GM12801 (cell line): Measurements from ENCODE around the gene PPP6R2.

Experiments used
- CTCF ChIP-seq: IDR thresholded peaks from one replicate; pipeline ENCODE4 v1.5.1; 2011; ENCODE audit warnings: control low read depth; ENCODE audit not compliant: insufficient read length; ENCODE audit errors: extremely low read depth

The PPP6R2 gene

DNA sequence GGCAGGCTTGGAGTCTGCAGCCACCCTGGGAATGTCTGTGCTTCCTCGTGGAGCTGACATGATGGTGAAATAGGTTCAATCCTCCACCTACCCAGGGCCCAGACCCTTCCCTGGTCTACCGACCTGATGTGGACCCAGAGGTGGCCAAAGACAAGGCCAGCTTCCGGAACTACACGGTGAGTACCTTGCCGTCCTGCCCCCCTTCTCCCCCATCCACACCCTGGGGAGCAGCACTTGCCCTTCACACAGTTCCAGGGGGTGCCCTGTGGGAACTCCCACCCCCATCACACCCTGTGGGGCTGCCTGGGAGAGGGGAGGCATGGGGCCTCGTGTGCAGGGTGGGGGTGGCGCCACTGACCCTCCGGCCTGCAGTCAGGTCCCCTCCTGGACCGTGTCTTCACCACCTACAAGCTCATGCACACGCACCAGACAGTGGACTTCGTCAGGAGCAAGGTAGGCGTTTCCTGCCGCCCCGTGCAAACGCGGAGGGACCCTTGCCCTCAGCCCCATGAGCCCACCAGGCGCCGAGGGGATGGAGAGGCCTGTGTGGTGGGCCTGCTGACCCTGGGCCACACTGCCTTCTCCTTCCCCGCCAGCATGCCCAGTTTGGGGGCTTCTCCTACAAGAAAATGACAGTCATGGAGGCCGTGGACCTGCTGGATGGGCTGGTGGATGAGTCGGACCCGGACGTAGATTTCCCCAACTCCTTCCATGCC, 144.3 kb downstream of the PPP6R2 start:
- no peak for TF ChIP-seq CTCF

- TF ChIP-seq CTCF = no peak
These were observed 145.0 kb downstream of the PPP6R2 start for GRCh38 chr22:50488006-50488677.

DNA sequence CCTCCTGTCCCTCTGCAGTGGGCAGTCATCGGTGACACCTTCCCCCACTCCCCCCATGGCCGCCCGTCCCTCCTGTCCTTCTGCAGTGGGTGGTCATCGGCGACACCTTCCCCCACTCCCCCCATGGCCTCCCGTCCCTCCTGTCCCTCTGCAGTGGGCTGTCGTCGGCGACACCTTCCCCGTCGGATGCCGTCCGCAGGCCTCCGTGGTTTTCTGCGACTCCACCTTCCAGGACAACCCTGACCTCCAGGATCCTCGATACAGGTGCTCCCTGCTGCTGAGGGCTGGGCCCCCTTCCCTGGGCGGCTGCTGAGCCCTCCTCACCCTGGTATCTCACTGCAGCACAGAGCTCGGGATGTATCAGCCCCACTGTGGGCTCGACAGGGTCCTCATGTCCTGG, 145.8 kb downstream of the PPP6R2 start:
- no peak for TF ChIP-seq CTCF

DNA sequence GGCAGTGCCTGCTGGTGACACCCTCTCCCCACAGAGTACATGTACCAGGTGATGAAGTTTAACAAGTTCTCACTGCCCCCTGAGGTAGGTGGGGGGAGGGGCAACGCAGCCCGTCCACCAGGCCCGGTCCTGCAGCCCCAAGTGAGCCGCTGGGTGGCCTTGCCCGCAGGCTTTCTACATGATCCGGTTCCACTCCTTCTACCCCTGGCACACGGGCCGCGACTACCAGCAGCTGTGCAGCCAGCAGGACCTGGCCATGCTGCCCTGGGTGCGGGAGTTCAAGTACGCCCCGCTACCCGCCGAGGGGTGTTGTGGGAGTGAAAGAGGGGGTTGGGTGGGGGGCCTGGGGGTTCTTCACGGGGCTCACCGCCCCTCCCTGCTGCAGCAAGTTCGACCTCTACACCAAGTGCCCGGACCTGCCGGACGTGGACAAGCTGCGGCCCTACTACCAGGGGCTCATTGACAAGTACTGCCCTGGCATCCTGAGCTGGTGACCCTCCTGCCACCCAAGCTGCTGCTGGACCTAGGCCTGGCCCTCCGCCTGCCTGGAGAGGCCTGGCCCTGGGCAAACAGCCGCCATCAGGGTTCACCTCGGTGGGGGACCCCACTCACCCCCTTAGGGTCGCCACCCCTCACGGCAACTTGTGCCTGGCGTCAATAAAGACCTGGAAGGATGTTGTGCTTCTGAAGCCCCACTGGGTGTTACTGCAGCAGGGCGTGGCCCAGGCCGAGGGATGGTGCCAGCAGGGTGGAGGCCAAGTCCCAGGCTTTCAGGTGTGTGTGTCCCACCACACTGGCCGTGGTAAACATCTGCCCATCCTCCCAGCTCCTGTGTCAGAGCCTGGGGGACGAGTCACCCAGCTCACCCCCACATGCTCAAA, 146.5 kb downstream of the PPP6R2 start:
- TF ChIP-seq CTCF = no peak

DNA sequence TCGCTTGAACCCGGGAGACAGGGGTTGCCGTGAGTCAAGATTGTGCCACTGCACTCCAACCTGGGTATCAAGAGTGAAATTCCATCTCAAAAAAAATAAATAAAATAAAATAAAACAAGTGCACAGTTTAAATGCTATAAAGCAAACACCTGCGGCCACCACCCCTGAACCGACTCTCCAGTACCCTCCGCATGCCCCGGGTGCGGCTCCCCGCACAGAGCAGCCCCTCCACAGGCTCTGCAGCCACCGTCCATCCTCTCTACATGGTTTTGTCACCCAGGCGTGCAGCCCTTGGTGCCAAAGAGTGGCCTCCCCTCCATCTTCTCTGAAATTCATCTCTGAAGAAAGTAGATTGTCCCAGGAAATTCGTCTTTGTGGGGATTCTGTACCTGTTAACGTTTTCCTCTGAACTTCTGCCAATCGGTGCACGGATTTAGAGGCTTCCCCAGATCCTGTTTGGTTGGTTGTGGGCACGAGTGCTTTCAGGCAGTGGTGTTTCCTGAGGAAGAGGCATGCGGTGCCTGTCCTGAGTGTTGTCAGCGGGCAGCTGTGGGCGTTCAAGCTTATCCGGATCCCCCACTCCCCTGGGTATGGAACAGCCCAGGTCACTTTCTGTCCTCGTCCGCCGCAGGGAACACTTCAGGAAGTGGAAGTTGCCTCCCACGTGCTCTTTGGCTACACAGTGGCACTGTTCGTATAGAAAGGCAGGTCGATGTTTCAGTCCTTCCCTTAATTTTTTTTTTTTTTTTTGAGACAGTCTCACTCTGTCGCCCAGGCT, 147.6 kb downstream of the PPP6R2 start:
- no peak for TF ChIP-seq CTCF
